Measurements from ENCODE around the gene YIF1A.
"Not testable (repeated sequence)": the region's sequence is repeated elsewhere in the genome, so short reads cannot be mapped to it uniquely, and the experiment has no call there.

YIF1A gene

DNA sequence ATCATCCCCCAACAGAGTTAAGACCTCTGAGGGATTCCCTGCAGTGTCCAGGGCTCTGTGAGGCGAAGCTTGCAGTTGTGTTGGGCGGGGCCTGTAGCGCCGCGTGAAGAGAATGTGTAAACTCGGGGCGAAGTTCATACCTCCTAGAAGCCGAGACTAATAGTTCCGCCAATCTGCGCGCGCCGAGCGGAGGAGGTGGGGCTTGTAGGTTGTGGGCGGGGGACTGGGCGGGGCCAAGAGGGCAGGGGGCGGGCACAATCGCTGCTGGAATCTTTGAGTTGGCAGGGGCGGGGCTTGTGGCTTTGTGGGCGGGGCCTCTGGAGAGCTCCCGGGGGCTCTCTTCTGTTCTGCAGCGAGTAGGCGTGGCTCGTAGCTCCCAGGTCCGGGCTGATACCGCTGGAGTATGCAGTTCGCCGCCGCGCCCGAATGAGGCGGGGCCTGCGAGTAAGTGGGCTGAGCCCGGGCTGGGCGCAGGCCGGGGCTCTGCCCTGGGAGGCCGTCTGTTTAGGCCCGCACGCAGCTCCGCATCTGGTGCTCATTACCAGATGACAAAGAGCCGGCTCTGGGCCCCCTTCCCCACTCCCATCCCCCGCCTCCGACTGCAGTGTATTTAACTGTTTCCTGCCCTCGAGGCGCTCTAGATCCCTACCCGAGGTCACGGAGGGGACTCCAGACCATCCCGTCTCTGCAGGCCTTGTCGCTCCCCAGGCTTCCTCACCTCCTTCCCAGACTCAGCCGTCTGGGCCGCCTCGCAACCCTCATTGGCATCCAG is 23.8 kb upstream of the YIF1A start:
- peak; percentile 97 for DNase-seq (ENCODE audit: low read depth)
- TF ChIP-seq, protein P1, sequence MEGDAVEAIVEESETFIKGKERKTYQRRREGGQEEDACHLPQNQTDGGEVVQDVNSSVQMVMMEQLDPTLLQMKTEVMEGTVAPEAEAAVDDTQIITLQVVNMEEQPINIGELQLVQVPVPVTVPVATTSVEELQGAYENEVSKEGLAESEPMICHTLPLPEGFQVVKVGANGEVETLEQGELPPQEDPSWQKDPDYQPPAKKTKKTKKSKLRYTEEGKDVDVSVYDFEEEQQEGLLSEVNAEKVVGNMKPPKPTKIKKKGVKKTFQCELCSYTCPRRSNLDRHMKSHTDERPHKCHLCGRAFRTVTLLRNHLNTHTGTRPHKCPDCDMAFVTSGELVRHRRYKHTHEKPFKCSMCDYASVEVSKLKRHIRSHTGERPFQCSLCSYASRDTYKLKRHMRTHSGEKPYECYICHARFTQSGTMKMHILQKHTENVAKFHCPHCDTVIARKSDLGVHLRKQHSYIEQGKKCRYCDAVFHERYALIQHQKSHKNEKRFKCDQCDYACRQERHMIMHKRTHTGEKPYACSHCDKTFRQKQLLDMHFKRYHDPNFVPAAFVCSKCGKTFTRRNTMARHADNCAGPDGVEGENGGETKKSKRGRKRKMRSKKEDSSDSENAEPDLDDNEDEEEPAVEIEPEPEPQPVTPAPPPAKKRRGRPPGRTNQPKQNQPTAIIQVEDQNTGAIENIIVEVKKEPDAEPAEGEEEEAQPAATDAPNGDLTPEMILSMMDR (IDR thresholded peaks at IDR 0.05; ENCODE audit: insufficient read depth, low read depth, low read length, missing control alignments): no peak
- peak overlapping the region; percentile 55 for H3K4me3 ChIP-seq (ENCODE audit: low read depth, low read length)

DNA sequence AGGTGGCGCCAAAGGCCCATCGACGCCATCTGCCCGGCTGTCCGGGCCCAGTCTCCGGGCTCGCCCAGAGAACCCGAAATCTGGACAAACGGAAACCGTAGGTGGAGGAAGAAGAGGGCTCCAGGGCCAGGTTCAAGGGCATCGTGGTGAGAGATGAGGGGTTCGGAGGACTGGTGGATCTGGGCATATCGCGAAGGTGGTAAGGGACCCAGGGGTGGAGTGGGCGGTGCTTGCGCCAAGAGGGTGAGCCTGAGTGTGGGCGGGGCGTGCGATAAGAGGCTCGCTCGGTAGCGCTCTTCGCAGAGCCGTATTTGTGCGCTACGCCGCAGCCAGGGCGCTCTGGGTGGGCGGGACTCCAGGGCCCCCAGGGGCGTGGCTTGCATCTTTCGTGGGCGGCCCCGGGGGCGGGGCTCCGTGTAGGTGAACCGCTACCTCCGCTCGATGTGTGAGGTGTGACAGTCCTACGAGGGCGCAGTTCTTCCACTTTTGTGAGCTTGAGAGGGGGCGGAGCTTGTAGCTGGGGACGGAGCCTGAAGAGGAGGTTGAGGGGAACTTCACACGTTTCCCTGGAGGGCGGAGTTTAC is 23.1 kb upstream of the YIF1A start:
- H3K4me3 ChIP-seq (ENCODE audit: low read depth, low read length): peak overlapping the region; percentile 55
- peak; percentile 94 for DNase-seq (ENCODE audit: low read depth)
- TF ChIP-seq, protein P1 (IDR thresholded peaks at IDR 0.05; ENCODE audit: insufficient read depth, low read depth, low read length, missing control alignments): peak; percentile 84

- TF ChIP-seq, protein P1 (IDR thresholded peaks at IDR 0.05; ENCODE audit: insufficient read depth, low read depth, low read length, missing control alignments): no peak
- H3K4me3 ChIP-seq (ENCODE audit: low read depth, low read length): peak overlapping the region; percentile 55
- DNase-seq (ENCODE audit: low read depth): no peak
Observed at GRCh38 chr11:66311470-66311964, 22.6 kb upstream of the YIF1A start.

- H3K4me3 ChIP-seq (ENCODE audit: low read depth, low read length); DNase-seq (ENCODE audit: low read depth): not testable (repeated sequence)
Observed at GRCh38 chr11:66310803-66311440, 22.0 kb upstream of the YIF1A start.

- H3K4me3 ChIP-seq (ENCODE audit: low read depth, low read length): no peak overlapping the region
- no peak for DNase-seq (ENCODE audit: low read depth)
- TF ChIP-seq, protein P1 (IDR thresholded peaks at IDR 0.05; ENCODE audit: insufficient read depth, low read depth, low read length, missing control alignments): no peak
Observed at GRCh38 chr11:66310324-66310723, 21.4 kb upstream of the YIF1A start.

DNA sequence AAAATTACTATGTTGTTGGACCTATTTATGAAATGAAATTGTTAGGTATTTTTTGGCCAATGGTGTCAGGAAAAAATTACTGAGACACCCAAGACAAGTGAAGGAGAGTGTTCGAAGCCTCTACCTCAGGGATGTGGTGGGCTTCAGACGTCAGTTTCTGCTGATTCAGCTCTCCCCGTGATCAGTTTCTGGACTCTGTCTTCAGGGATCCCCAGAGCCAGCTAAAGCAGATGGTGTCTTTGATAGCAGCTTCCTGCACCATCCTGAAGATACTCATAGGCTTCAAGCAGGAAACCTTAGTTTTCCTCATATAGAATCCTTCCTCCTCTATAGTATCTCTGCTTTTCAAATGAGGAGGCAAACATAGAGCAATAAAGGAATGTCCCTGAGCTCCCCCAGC is 20.5 kb upstream of the YIF1A start:
- TF ChIP-seq, protein P1 (IDR thresholded peaks at IDR 0.05; ENCODE audit: insufficient read depth, low read depth, low read length, missing control alignments): no peak
- H3K4me3 ChIP-seq (ENCODE audit: low read depth, low read length): no peak overlapping the region
- DNase-seq (ENCODE audit: low read depth): no peak

- no peak overlapping the region for H3K4me3 ChIP-seq (ENCODE audit: low read depth, low read length)
- TF ChIP-seq, protein P1 (IDR thresholded peaks at IDR 0.05; ENCODE audit: insufficient read depth, low read depth, low read length, missing control alignments): no peak
- DNase-seq (ENCODE audit: low read depth): no peak
Observed at GRCh38 chr11:66302656-66303055, 13.7 kb upstream of the YIF1A start.
